Measurements from ENCODE around the gene C11orf16. TPM values are rescaled to one million over a fixed set of nuclear protein-coding genes. Genes with fewer than 3 reads are reported as not detected.

C11orf16 gene
- total RNA-seq, 1 donor: not detected

GRCh38 chr11:8971924-8972316 lies 39.2 kb upstream of the C11orf16 start:
- Histone ChIP-seq H3K4me3 (ENCODE audit: insufficient read depth, low read length) (no peak overlapping the region), H2AFZ (ENCODE audit: low read length) (no peak overlapping the region), H3K27me3 (ENCODE audit: insufficient read depth, low read length) (no peaks in the 10 kb centered on the region), H3K9me3 (ENCODE audit: low read depth, low read length) (no peaks in the 10 kb centered on the region), H3K4me1 (ENCODE audit: insufficient read depth, low read length) (no peaks in the 10 kb centered on the region), H3K79me2 (ENCODE audit: insufficient read depth, low read length) (no peaks in the 10 kb centered on the region), H3K36me3 (ENCODE audit: insufficient read depth, low read length) (no peaks in the 10 kb centered on the region), H3K4me2 (ENCODE audit: insufficient read depth, low read length) (no peak overlapping the region), H4K20me1 (ENCODE audit: insufficient read depth, low read length) (no peaks in the 10 kb centered on the region), H3K27ac (ENCODE audit: low read depth, low read length) (no peak overlapping the region)
- TF ChIP-seq, protein P1, sequence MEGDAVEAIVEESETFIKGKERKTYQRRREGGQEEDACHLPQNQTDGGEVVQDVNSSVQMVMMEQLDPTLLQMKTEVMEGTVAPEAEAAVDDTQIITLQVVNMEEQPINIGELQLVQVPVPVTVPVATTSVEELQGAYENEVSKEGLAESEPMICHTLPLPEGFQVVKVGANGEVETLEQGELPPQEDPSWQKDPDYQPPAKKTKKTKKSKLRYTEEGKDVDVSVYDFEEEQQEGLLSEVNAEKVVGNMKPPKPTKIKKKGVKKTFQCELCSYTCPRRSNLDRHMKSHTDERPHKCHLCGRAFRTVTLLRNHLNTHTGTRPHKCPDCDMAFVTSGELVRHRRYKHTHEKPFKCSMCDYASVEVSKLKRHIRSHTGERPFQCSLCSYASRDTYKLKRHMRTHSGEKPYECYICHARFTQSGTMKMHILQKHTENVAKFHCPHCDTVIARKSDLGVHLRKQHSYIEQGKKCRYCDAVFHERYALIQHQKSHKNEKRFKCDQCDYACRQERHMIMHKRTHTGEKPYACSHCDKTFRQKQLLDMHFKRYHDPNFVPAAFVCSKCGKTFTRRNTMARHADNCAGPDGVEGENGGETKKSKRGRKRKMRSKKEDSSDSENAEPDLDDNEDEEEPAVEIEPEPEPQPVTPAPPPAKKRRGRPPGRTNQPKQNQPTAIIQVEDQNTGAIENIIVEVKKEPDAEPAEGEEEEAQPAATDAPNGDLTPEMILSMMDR (IDR thresholded peaks at IDR 0.05; ENCODE audit: extremely low read depth, low read depth, low read length): no peak
- DNase-seq (ENCODE audit: insufficient read length, low spot score, missing footprints): no peak

- TF ChIP-seq, protein P1 (IDR thresholded peaks at IDR 0.05; ENCODE audit: extremely low read depth, low read depth, low read length): no peak
- H3K9me3 ChIP-seq (ENCODE audit: low read depth, low read length): no peaks in the 10 kb centered on the region
- H3K27me3 ChIP-seq (ENCODE audit: insufficient read depth, low read length): no peaks in the 10 kb centered on the region
- H2AFZ ChIP-seq (ENCODE audit: low read length): no peak overlapping the region
- H3K4me2 ChIP-seq (ENCODE audit: insufficient read depth, low read length): no peak overlapping the region
- DNase-seq (ENCODE audit: insufficient read length, low spot score, missing footprints): no peak
- H3K4me3 ChIP-seq (ENCODE audit: insufficient read depth, low read length): no peak overlapping the region
- no peak overlapping the region for H3K27ac ChIP-seq (ENCODE audit: low read depth, low read length)
- H3K36me3 ChIP-seq (ENCODE audit: insufficient read depth, low read length): no peaks in the 10 kb centered on the region
- H3K79me2 ChIP-seq (ENCODE audit: insufficient read depth, low read length): no peaks in the 10 kb centered on the region
- H3K4me1 ChIP-seq (ENCODE audit: insufficient read depth, low read length): no peaks in the 10 kb centered on the region
- H4K20me1 ChIP-seq (ENCODE audit: insufficient read depth, low read length): no peaks in the 10 kb centered on the region
Measured at GRCh38 chr11:8971196-8971923, 38.6 kb upstream of the C11orf16 start.

DNA sequence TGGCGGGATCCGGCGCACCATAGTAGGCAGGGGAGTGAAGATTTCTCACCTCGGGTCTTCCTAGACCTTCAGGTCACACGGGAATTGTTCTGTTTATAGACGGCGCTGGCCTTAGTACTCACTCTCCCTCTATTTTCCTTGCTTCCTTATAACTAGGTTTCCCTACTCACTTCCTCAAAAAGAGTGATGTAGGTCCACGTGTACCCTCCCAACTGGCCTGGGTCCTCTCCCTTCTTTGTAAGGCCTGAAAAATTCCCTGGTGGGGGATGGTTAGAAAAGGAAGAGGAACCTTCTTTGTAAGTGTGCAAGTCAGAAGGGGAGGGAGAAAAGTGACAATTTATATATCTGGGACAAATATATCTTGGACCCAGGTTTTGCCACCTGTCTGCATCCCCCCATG lies 34.4 kb upstream of the C11orf16 start:
- no peak overlapping the region for H2AFZ ChIP-seq (ENCODE audit: low read length)
- no peak for DNase-seq (ENCODE audit: insufficient read length, low spot score, missing footprints)
- H3K4me1 ChIP-seq (ENCODE audit: insufficient read depth, low read length): peaks cover 15% of the 10 kb centered on the region
- H3K4me3 ChIP-seq (ENCODE audit: insufficient read depth, low read length): no peak overlapping the region
- TF ChIP-seq, protein P1 (IDR thresholded peaks at IDR 0.05; ENCODE audit: extremely low read depth, low read depth, low read length): no peak
- no peak overlapping the region for H3K4me2 ChIP-seq (ENCODE audit: insufficient read depth, low read length)
- H3K27ac ChIP-seq (ENCODE audit: low read depth, low read length): no peak overlapping the region
- no peaks in the 10 kb centered on the region for H3K27me3 ChIP-seq (ENCODE audit: insufficient read depth, low read length)
- H4K20me1 ChIP-seq (ENCODE audit: insufficient read depth, low read length): peaks cover 6% of the 10 kb centered on the region
- H3K79me2 ChIP-seq (ENCODE audit: insufficient read depth, low read length): peaks cover 24% of the 10 kb centered on the region
- no peaks in the 10 kb centered on the region for H3K36me3 ChIP-seq (ENCODE audit: insufficient read depth, low read length)
- H3K9me3 ChIP-seq (ENCODE audit: low read depth, low read length): no peaks in the 10 kb centered on the region

- Histone ChIP-seq H3K79me2 (ENCODE audit: insufficient read depth, low read length) (peaks cover 43% of the 10 kb centered on the region), H3K27me3 (ENCODE audit: insufficient read depth, low read length) (no peaks in the 10 kb centered on the region), H3K4me3 (ENCODE audit: insufficient read depth, low read length) (peak within 1 kb of the TSS; percentile 94), H3K36me3 (ENCODE audit: insufficient read depth, low read length) (no peaks in the 10 kb centered on the region), H3K4me1 (ENCODE audit: insufficient read depth, low read length) (peaks cover 19% of the 10 kb centered on the region), H3K4me2 (ENCODE audit: insufficient read depth, low read length) (peak within 1 kb of the TSS; percentile 88), H4K20me1 (ENCODE audit: insufficient read depth, low read length) (peaks cover 6% of the 10 kb centered on the region), H3K27ac (ENCODE audit: low read depth, low read length) (peak within 1 kb of the TSS; percentile 88), H3K9me3 (ENCODE audit: low read depth, low read length) (no peaks in the 10 kb centered on the region), H2AFZ (ENCODE audit: low read length) (peak within 1 kb of the TSS; percentile 92)
- DNase-seq (ENCODE audit: insufficient read length, low spot score, missing footprints): peak; percentile 97
- TF ChIP-seq, protein P1 (IDR thresholded peaks at IDR 0.05; ENCODE audit: extremely low read depth, low read depth, low read length): no peak
Measured at GRCh38 chr11:8964324-8965320, 31.9 kb upstream of the C11orf16 start, which contains the start of gene TMEM9B. Gene TMEM9B (minus strand): TSS chr11:8964442. CDS start chr11:8964313, 129 bp downstream.
